HG02763 (cell line): Measurements from ENCODE around the gene MGAT4C.

Experiments
- ATAC-seq: cut with Tn5 transposase; IDR thresholded peaks from one replicate; pipeline ENCODE4 v1.9.1; 2021; ENCODE audit warnings: mild to moderate bottlenecking, moderate library complexity; ENCODE audit not compliant: unreplicated experiment

The MGAT4C gene

DNA sequence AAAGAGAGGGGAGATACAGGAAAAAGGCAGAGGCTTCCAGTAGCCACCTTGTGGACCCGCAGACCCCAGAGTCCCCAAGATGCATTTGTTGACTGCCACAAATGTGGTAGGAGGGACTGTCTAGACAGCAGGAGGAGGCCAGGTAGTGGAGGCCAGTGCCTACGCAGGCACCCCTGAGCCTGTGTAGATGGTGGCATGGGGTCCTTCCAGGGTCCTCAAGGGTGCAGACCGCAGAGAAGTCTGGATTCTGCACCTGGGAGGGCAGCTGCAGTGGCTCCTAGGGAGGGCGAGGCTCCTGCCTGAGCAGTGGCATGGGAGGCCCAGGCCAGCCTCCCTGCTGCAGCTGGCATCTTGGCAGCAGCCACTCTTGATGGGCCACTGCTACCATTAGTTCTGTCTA is 262.4 kb downstream of the MGAT4C start:
- no peak for ATAC-seq

DNA sequence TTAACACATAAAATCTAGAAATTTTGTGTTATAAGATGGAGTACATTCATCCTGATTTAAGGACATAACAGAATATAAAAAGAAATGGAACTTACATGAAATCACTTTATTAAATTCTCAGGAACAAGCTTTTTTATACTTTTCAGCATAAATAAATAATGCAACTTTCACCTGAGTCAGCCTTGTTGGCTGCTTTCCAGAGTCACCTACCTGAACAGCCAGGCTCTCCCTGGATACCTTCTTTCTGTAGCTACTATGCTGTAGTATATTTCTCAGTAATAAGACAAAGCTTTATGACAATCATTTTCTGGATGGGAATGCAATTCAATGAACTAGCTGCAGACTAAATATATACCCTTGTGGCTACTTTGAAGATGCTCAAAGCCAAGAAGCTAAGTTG is 270.2 kb downstream of the MGAT4C start:
- no peak for ATAC-seq

DNA sequence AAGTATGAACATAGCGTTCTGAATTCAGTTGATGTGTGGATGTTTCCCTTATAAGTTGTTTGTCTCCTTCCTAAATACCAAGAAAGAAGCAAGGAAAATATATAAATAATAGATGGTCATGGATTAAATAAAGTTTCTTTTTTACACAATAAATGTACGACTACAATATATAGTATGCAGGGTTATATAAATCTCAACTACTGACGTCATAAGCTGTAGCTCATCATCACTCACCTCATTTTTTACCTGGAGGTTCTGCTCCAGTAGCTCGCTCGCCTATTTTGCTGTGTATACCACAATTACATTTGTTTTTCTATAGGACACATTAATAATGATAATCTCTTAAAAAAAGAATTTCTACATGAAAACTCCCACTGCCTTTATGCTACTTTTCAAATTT is 272.6 kb downstream of the MGAT4C start:
- no peak for ATAC-seq

DNA sequence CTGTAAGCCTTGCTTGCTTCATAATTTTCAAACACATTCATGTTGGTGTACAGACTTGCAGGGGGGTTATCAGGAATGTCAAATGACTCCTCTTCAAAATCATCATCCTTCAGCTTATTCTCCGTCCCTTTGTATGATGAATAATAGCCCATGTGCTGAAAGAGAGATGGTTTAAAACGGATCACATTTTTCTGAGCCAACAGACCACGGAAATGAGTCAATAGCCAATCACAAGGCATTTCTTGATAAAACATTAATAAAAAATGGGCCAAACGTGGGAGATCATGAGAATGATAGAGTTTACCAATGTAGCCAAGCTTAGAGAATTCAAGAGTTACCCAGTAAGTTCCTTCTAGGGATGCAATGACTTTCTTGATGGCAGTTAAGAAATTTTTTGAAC is 276.6 kb downstream of the MGAT4C start:
- no peak for ATAC-seq

DNA sequence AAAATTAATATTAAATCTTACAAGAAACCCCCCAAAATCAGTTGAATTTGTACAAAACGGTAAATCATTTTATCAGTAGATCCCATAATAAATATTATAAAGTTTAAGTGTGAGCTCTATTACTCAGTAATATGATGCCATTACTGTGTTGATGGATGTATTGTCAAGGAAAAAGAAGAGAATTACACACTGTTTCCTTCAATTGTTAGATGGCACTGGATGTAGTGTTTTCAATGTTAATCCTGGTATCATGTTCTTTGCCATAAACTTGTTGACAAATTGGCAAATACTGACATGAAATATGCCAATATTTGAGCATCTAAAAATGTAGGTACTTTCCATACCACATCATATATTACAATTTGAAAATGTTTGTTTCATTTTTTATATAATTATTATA is 280.5 kb downstream of the MGAT4C start:
- no peak for ATAC-seq

DNA sequence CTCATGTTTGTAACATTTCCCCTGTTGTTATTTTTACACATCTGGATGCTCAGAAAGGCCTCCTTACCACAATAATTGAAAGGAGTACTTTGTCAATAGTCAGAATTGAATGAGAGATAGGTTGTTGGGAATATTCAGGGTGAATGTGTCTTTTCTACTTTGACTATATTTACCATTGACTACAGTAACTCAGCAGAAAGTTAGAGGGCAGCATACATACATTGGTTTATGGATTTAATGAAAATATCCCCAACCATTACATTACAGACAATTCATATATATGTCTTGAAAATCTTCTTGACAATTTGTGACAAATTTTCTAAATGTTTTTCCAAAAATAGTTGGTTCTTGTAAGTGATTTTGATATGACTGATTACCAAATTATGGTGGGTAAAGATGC is 284.4 kb downstream of the MGAT4C start:
- no peak for ATAC-seq

DNA sequence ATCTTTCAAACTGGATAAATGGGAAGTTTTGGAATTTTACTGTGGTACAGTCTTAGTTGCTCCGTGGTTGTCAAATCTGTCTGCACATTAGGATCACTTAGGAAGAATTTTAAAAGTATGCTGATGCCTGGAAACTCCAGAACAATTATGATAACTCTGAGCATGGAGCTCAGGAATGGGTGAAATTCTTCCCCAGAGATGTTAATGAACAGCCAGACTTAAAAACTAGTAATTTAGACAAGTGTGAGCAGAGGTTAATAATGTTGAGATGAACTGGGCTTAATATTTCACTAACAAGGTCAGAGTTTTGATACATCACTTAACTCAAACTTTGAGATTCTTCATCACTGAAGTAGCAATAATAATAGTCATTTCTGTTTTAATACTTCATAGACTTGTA is 287.6 kb downstream of the MGAT4C start:
- no peak for ATAC-seq

DNA sequence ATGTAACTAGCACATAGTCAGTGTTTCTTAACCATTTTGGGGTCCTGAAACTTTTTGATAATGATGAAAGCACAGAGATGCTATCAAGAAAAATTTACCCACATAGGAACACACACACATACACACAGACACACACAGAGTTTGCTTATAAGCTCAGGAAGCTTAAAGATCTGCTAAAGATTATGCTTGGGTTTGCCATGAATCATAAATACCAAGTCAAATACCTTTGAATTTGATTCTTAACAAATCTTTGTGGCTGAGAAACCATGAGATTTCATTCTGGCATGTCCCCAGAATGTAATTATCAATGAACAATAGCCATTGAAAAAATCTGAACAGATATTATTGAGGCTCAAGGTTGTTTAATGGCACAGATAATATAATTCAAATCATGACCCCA is 292.9 kb downstream of the MGAT4C start:
- ATAC-seq = no peak

DNA sequence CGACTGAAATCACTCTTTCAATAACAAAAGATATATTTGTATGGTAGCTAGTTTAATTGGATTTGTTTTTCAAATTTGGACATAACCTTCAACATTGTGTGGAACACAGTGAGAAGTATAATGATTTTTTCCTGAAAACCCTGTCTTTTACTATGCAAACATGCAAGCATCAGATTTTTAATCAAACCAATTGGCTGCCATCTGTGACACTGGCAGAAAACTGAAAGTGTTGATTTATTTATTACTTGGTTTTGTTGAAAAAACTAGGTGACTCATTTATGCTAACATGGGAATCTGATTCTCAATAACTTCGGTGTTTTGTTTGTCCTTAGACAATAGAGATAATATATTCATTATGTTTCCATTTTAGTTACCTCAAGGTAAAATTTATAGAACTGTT is 300.1 kb downstream of the MGAT4C start:
- ATAC-seq = no peak

DNA sequence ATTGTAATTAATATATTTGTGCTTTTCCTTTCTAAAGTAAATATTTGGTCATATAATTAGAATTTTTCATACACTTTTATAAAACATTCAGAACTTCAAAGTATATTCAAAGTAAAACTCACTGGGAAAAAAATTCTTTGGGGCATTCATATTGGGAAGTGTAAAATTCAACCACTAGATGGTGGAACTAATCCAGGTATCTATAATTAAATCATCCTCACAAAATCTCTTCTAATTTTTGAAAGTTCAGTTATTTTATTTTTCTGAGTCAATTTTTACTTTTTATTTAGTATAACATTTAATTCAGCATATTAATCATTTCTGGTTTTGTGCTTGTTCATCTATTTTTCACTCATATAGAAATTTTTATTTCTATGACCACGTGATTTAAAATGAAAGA is 301.1 kb downstream of the MGAT4C start:
- ATAC-seq = no peak

DNA sequence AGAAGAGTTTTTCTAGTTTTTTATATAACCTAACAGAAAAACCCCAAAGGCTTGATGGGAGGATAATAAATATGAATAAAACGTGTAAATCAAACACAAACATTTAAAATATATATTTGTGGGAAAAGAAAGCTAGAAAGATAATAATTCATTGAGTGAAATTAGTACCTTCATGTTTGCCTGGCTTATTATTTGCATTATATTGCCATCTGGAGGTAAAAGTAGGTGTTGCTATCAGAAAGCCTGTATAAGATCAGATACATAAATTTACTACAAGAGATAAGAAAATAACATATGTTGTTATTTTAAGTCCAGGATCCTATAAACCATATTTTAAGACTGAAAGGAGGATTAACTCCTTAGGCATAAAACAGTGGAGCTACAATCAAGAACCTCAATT is 304.4 kb downstream of the MGAT4C start:
- no peak for ATAC-seq

DNA sequence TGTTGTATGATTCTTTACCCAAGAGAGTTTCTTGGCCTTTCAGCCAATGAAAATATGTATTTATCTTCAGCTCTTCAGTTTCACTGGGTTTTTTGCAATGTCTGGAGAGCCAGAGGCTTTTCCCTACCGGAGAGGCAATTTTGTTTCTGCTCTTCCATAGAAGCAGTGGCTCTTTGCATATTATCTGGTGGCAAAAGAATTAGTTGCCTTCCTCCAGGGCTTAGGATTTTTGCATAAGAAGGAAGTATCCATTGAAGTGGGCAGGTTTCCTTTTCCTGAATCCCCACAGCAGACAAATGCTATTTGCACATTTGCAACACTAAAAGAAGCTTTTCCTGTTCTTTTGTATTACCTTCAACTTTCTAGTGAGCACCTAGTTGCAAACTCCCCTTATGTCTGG is 306.9 kb downstream of the MGAT4C start:
- ATAC-seq = no peak

DNA sequence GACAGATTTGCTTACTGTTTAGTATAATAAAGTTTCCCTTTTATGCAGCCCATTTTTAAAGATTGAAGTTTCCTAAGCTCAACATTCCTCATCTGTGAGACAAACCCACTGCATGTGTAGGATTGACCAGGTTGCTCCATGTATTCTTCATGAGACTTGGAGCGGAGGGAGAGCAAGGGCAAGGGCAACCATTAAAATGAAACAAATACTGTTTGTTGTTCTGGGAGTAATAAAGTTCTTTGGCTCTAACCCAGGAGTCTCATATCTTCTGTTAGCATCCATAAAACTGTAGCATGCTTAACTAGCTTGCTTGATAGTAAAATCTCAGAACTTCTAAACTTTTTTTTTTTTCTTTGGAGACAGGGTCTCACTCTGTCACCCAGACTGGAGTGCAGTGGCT is 307.9 kb downstream of the MGAT4C start:
- no peak for ATAC-seq

DNA sequence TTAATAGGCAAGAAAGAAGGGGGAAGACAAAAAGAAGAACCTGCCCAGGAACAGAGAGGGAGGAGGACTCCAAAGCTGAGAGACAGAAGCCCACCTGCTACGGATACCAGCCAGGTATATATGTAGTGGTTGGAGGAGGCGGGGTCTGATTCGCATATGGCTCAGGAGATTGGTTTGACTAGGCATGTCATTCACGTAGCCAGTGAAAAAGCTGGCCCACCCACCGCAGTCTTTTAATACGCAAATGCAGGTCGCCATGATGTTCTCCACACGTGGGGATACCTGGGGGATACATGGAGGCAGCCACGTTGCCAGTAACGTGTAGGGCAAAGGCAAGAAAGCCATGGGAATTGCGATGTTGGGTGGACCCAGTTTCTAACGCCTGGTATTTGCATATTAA is 308.9 kb downstream of the MGAT4C start:
- no peak for ATAC-seq

DNA sequence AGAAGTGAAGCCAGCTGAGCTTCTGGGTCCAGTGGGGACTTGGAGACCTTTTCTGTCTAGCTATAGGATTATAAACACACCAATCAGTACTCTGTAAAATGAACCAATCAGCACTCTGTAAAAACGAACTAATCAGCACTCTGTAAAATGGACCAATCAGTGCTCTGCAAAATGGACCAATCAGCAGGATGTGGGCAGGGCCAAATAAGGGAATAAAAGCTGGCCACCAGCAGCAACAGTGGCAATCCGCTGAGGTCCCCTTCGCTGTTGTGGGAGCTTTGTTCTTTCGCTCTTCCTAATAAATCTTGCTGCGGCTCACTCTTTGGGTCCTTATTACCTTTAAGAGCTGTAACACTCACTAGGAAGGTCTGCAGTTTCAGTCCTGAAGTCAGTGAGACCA is 309.8 kb downstream of the MGAT4C start:
- no peak for ATAC-seq

DNA sequence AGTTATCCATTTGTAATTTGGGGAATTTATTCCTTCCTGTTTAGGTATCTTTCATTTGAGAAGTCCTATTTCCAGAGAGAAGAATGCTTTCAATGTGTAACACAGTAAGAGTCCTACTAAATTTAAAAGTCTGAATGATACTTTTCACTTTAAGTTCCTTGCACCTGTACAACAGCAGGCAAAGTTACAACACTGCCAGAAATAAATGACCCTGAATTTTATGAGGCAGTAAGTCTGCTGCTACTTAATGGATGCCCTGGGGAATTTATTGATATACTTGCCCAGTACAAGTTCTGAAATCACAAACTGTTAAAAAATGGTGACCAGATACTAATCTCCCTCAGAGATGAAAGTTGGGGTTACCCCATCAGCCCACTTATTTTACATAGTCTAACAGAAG is 329.0 kb downstream of the MGAT4C start:
- no peak for ATAC-seq

DNA sequence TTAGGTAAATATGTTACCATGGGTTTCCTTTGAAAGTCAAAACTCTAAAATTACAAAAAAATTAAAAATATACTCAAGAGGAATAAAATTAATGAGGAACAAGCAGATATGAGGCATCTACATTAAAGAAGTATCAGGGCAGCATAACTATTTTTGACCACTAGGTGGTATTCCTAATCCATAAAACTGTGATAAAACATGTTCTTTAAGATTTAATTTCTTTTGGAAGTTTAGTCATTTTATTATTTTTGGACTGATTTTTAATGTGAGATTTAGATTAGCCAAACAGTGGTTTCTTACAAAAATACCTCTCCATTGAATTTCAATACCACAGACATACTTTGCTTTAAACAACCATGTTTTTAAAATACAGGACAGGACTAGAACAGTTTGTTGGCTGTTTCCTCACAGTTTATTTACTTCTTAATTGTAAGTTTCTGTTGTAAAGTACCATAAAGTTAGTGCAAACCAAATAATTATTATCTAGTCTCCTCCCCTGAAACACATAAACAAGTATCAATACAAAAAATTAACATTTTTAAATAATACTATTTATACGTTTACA is 332.3 kb downstream of the MGAT4C start:
- ATAC-seq = no peak

DNA sequence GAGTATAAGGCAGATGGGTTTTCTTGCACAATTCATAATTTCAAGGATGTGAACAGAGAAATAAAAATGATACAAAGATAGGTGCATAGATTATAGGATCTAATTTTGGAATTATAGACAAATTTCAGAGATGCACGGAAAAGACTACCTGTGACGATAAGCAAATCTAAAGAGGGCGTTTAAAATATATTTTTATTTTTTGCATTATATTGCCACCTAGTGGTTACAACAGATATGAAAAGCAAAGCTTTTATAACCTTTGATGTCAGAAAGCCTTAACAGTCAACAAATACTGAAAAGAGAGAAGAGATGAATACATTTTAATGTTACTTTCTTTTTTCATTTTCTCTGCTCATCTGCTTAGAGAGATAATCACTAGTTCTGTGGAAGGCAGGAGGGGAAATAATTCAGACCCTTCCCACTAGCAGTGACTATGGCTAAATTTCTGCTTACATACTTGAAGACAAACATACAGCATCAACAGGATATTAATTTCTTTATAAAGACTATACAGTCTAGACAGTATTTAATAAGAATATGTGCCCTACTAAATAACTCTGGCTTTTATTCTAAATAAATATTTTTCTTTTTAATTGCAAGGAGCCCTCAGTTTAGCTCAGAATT is 335.8 kb downstream of the MGAT4C start:
- ATAC-seq = peak; percentile 63
